Endodermal cell (in vitro differentiated cells): ENCODE data around the gene BBS10. TPM values are rescaled to one million over a fixed set of nuclear protein-coding genes. Genes with fewer than 3 reads are reported as not detected.
"Not testable (repeated sequence)": the region's sequence is repeated elsewhere in the genome, so short reads cannot be mapped to it uniquely, and the experiment has no call there.

Experiments
- DNase-seq: peaks from one replicate; pipeline ENCODE4 v3.0.0-alpha.2; 2017
- H3K27ac ChIP-seq: 2 replicates; pipeline ENCODE4 v1.5.1; 2013; ENCODE audit warnings: mild to moderate bottlenecking, low read depth, low read length, moderate library complexity
- H3K27me3 ChIP-seq: 2 replicates; pipeline ENCODE4 v1.6.1; 2013; ENCODE audit warnings: mild to moderate bottlenecking, low read length, moderate library complexity; ENCODE audit not compliant: insufficient read depth, control insufficient read depth, poor library complexity, severe bottlenecking
- H3K36me3 ChIP-seq: 2 replicates; pipeline ENCODE4 v1.7.0; 2013; ENCODE audit warnings: mild to moderate bottlenecking, low read length, moderate library complexity; ENCODE audit not compliant: control insufficient read depth, insufficient read depth
- H3K4me1 ChIP-seq: one replicate; pipeline ENCODE4 v1.7.0; 2013; ENCODE audit warnings: low read length; ENCODE audit not compliant: control insufficient read depth, insufficient read depth
- H3K4me3 ChIP-seq: 2 replicates; pipeline ENCODE4 v1.5.1; 2013; ENCODE audit warnings: mild to moderate bottlenecking, low read length, moderate library complexity
- H3K9ac ChIP-seq: 2 replicates; pipeline ENCODE4 v1.6.1; 2013; ENCODE audit warnings: mild to moderate bottlenecking, low read length, moderate library complexity; ENCODE audit not compliant: poor library complexity, severe bottlenecking; ENCODE audit errors: extremely low read depth
- H3K9me3 ChIP-seq: 2 replicates; pipeline ENCODE4 v1.6.1; 2013; ENCODE audit warnings: mild to moderate bottlenecking, low read length, moderate library complexity; ENCODE audit not compliant: control insufficient read depth
- H3K27ac Mint-ChIP-seq: 2 replicates; pipeline ENCODE4 v1.8.0; 2020; ENCODE audit warnings: mixed read lengths
- H3K27me3 Mint-ChIP-seq: 2 replicates; pipeline ENCODE4 v1.8.0; 2021; ENCODE audit warnings: mild to moderate bottlenecking, mixed read lengths; ENCODE audit not compliant: insufficient read depth
- H3K36me3 Mint-ChIP-seq: 2 replicates; pipeline ENCODE4 v1.8.0; 2020; ENCODE audit warnings: low read depth, mixed read lengths
- H3K4me1 Mint-ChIP-seq: 2 replicates; pipeline ENCODE4 v1.8.0; 2020; ENCODE audit warnings: mixed read lengths
- H3K4me3 Mint-ChIP-seq: 2 replicates; pipeline ENCODE4 v1.8.0; 2020; ENCODE audit warnings: mild to moderate bottlenecking, moderate library complexity, mixed read lengths
- H3K9me3 Mint-ChIP-seq: 2 replicates; pipeline ENCODE4 v1.8.0; 2020; ENCODE audit warnings: mild to moderate bottlenecking, mixed read lengths
- CTCF ChIP-seq: fragments of 200-600 bp; sonication (generic); conservative IDR thresholded peaks from 2 replicates; pipeline ENCODE4 v1.5.0; 2021; ENCODE audit warnings: antibody characterized with exemption, mild to moderate bottlenecking
- WGBS, 2 experiments: methylation state at CpG; one replicate each; pipeline versions ENCODE4 v1.1.5 to v1.1.7; 2013; ENCODE audit warnings: missing lambda C conversion rate in 2 of 2, mixed read lengths in 1 of 2; ENCODE audit not compliant: insufficient coverage in 1 of 2, insufficient read length in 1 of 2; 5-methylcytosine and 5-hydroxymethylcytosine counted together
- total RNA-seq, 2 donors: library from RNA; stranded (reverse); fragmentation: NEBNext Ultra II Directional in 1 of 2; extraction: Animal tissue kit (Norgen Biotek cat#: 25700) in 1 of 2; gene quantifications; 2 replicates in 1 of 2; 3 replicates in 1 of 2; pipeline ENCODE4 v1.2.1, GENCODE V29; 2021

Gene BBS10
- total RNA-seq, 2 donors from 2014 or later = 9.3 to 9.5 TPM

- Histone ChIP-seq H3K9ac (no peak overlapping the region), H3K27ac (no peak overlapping the region), H3K4me3 (no peak overlapping the region), H3K9me3 (peaks cover 12% of the 10 kb centered on the region), H3K4me1 (peaks cover 4% of the 10 kb centered on the region), H3K27me3 (no peaks in the 10 kb centered on the region), H3K36me3 (peaks cover 53% of the 10 kb centered on the region)
- no peak for DNase-seq
- H3K27ac Mint-ChIP-seq = no peak overlapping the region
- H3K4me1 Mint-ChIP-seq = peaks cover 5% of the 10 kb centered on the region
- no peak overlapping the region for H3K4me3 Mint-ChIP-seq
- WGBS, 2 experiments = 100% methylated on average over 1 of the region's 1 CpG; no CpG with 5 or more reads in 1 of the 2 experiments
- H3K27me3 Mint-ChIP-seq = no peaks in the 10 kb centered on the region
- peaks cover 11% of the 10 kb centered on the region for H3K9me3 Mint-ChIP-seq
- TF ChIP-seq CTCF = no peak
- peaks cover 59% of the 10 kb centered on the region for H3K36me3 Mint-ChIP-seq
Observed at GRCh38 chr12:76368230-76368629, 20.0 kb upstream of the BBS10 start.

GRCh38 chr12:76366163-76366562 is 17.9 kb upstream of the BBS10 start:
- Histone ChIP-seq H3K27ac (no peak overlapping the region), H3K27me3 (no peaks in the 10 kb centered on the region), H3K36me3 (peaks cover 50% of the 10 kb centered on the region), H3K4me3 (no peak overlapping the region), H3K4me1 (no peaks in the 10 kb centered on the region), H3K9ac (no peak overlapping the region), H3K9me3 (peaks cover 12% of the 10 kb centered on the region)
- peaks cover 67% of the 10 kb centered on the region for H3K36me3 Mint-ChIP-seq
- peaks cover 11% of the 10 kb centered on the region for H3K9me3 Mint-ChIP-seq
- no peak for DNase-seq
- no peaks in the 10 kb centered on the region for H3K4me1 Mint-ChIP-seq
- H3K27ac Mint-ChIP-seq = no peak overlapping the region
- no peak overlapping the region for H3K4me3 Mint-ChIP-seq
- H3K27me3 Mint-ChIP-seq = no peaks in the 10 kb centered on the region
- 92% methylated on average over 1 of the region's 1 CpG; no CpG with 5 or more reads in 1 of the 2 experiments for WGBS, 2 experiments
- no peak for TF ChIP-seq CTCF

DNA sequence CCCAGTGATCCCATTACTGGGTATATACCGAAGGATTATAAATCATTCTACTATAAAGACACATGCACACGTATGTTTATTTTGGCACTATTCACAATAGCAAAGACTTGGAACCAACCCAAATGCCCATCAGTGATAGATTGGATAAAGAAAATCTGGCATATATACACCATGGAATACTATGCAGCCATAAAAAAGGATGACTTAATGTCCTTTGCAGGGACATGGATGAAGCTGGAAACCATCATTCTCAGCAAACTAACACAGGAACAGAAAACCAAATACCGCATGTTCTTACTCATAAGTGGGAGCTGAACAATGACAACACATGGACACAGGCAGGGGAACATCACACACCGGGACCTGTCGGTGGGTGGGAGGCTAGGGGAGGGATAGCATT is 15.9 kb upstream of the BBS10 start:
- H3K27me3 Mint-ChIP-seq, H3K4me1 ChIP-seq, H3K9ac ChIP-seq, H3K4me1 Mint-ChIP-seq, H3K27ac Mint-ChIP-seq, H3K27ac ChIP-seq, H3K27me3 ChIP-seq, H3K4me3 Mint-ChIP-seq, H3K4me3 ChIP-seq, DNase-seq: not testable (repeated sequence)
- Mint-ChIP-seq H3K36me3 (peaks cover 78% of the 10 kb centered on the region), H3K9me3 (peaks cover 11% of the 10 kb centered on the region)
- WGBS, 2 experiments = 92 to 94% methylated on average over 2 to 5 of the region's 5 CpGs
- peaks cover 12% of the 10 kb centered on the region for H3K9me3 ChIP-seq
- H3K36me3 ChIP-seq = peaks cover 40% of the 10 kb centered on the region

DNA sequence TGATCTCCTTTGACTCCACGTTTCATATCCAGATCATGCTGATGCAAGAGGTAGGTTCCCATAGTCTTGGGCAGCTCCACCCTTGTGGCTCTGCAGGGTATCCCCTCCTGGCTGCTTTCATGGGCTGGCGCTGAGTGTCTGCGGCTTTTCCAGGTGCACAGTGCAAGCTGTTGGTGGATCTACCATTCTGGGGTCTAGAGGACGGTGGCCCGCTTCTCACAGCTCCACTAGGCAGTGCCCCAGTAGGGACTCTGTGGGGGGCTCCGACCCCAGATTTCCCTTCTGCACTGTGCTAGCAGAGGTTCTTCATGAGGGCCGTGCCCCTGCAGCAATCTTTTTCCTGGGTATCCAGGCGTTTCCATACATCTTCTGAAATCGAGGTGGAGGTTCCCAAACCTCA is 12.1 kb upstream of the BBS10 start:
- Histone ChIP-seq H3K27ac (no peak overlapping the region), H3K4me3 (no peak overlapping the region), H3K9me3 (no peaks in the 10 kb centered on the region), H3K9ac (no peak overlapping the region), H3K27me3 (no peaks in the 10 kb centered on the region), H3K36me3 (peaks cover 27% of the 10 kb centered on the region), H3K4me1 (no peaks in the 10 kb centered on the region)
- Mint-ChIP-seq H3K36me3 (peaks cover 59% of the 10 kb centered on the region), H3K27me3 (no peaks in the 10 kb centered on the region), H3K4me3 (no peak overlapping the region), H3K9me3 (peaks cover 11% of the 10 kb centered on the region), H3K4me1 (no peaks in the 10 kb centered on the region), H3K27ac (no peak overlapping the region)
- no peak for DNase-seq
- no peak for TF ChIP-seq CTCF
- WGBS, 2 experiments = 92 to 95% methylated on average over 9 of the region's 9 CpGs
